ENCODE measurements around the gene DMAP1. TPM values are rescaled to one million over a fixed set of nuclear protein-coding genes. Genes with fewer than 3 reads are reported as not detected.

DMAP1 gene
- total and polyA plus RNA-seq, 2 experiments from 2014 or later: 28.8 to 61.8 TPM

- Histone ChIP-seq H3K27me3 (no peaks in the 10 kb centered on the region), H3K36me3 (replicated peaks; ENCODE audit: insufficient read depth, low read depth) (no peaks in the 10 kb centered on the region), H3K4me1 (ENCODE audit: insufficient read depth) (peaks cover 37% of the 10 kb centered on the region), H3K4me3 (no peak overlapping the region), H2AFZ (no peak overlapping the region), H3K79me2 (no peaks in the 10 kb centered on the region), H3K9me2 (replicated peaks; ENCODE audit: insufficient read depth) (no peaks in the 10 kb centered on the region), H4K20me1 (ENCODE audit: insufficient read depth, poor library complexity, severe bottlenecking) (no peaks in the 10 kb centered on the region), H3K9me3 (ENCODE audit: low read depth) (no peaks in the 10 kb centered on the region), H3K27ac (peak overlapping the region; percentile 93), H3K4me2 (no peak overlapping the region)
- no peak for TF ChIP-seq EZH2phosphoT487 (IDR thresholded peaks at IDR 0.05; ENCODE audit: low read depth, severe bottlenecking, unreplicated experiment)
- no peak for TF ChIP-seq EZH2 (IDR thresholded peaks at IDR 0.05; ENCODE audit: borderline replicate concordance)
- TF ChIP-seq CTCF (IDR thresholded peaks at IDR 0.05; ENCODE audit: poor library complexity): no peak
- DNase-seq (ENCODE audit: low spot score): no peak
- WGBS (ENCODE audit: low lambda C conversion rate, missing lambda C conversion rate): 57% methylated on average over 8 of the region's 9 CpGs
Observed at GRCh38 chr1:44240802-44241671, 27.8 kb downstream of the DMAP1 start.

- TF ChIP-seq EZH2 (IDR thresholded peaks at IDR 0.05; ENCODE audit: borderline replicate concordance) (no peak), EZH2phosphoT487 (IDR thresholded peaks at IDR 0.05; ENCODE audit: low read depth, severe bottlenecking, unreplicated experiment) (no peak), CTCF (IDR thresholded peaks at IDR 0.05; ENCODE audit: poor library complexity) (no peak)
- no peaks in the 10 kb centered on the region for H3K9me2 ChIP-seq (replicated peaks; ENCODE audit: insufficient read depth)
- no peak overlapping the region for H3K27ac ChIP-seq
- H3K4me2 ChIP-seq: no peak overlapping the region
- WGBS (ENCODE audit: low lambda C conversion rate, missing lambda C conversion rate): 86% methylated on average over 16 of the region's 16 CpGs
- H3K79me2 ChIP-seq: no peaks in the 10 kb centered on the region
- no peaks in the 10 kb centered on the region for H3K27me3 ChIP-seq
- no peak overlapping the region for H2AFZ ChIP-seq
- no peaks in the 10 kb centered on the region for H4K20me1 ChIP-seq (ENCODE audit: insufficient read depth, poor library complexity, severe bottlenecking)
- no peak for DNase-seq (ENCODE audit: low spot score)
- H3K4me1 ChIP-seq (ENCODE audit: insufficient read depth): peaks cover 30% of the 10 kb centered on the region
- H3K9me3 ChIP-seq (ENCODE audit: low read depth): no peaks in the 10 kb centered on the region
- no peaks in the 10 kb centered on the region for H3K36me3 ChIP-seq (replicated peaks; ENCODE audit: insufficient read depth, low read depth)
- no peak overlapping the region for H3K4me3 ChIP-seq
Observed at GRCh38 chr1:44242746-44243145, 29.5 kb downstream of the DMAP1 start.

- no peak overlapping the region for H2AFZ ChIP-seq
- no peak for DNase-seq (ENCODE audit: low spot score)
- no peaks in the 10 kb centered on the region for H3K79me2 ChIP-seq
- no peak for TF ChIP-seq EZH2 (IDR thresholded peaks at IDR 0.05; ENCODE audit: borderline replicate concordance)
- TF ChIP-seq CTCF (IDR thresholded peaks at IDR 0.05; ENCODE audit: poor library complexity): no peak
- no peaks in the 10 kb centered on the region for H4K20me1 ChIP-seq (ENCODE audit: insufficient read depth, poor library complexity, severe bottlenecking)
- no peaks in the 10 kb centered on the region for H3K27me3 ChIP-seq
- no peaks in the 10 kb centered on the region for H3K36me3 ChIP-seq (replicated peaks; ENCODE audit: insufficient read depth, low read depth)
- no peak overlapping the region for H3K4me2 ChIP-seq
- 97% methylated on average over 7 of the region's 7 CpGs for WGBS (ENCODE audit: low lambda C conversion rate, missing lambda C conversion rate)
- no peak overlapping the region for H3K4me3 ChIP-seq
- H3K9me3 ChIP-seq (ENCODE audit: low read depth): no peaks in the 10 kb centered on the region
- H3K9me2 ChIP-seq (replicated peaks; ENCODE audit: insufficient read depth): no peaks in the 10 kb centered on the region
- H3K27ac ChIP-seq: no peak overlapping the region
- H3K4me1 ChIP-seq (ENCODE audit: insufficient read depth): peaks cover 21% of the 10 kb centered on the region
Observed at GRCh38 chr1:44243782-44244495, 30.7 kb downstream of the DMAP1 start.
